Measurements from ENCODE around the gene NLRC5. TPM values are rescaled to one million over a fixed set of nuclear protein-coding genes. Genes with fewer than 3 reads are reported as not detected.

Gene NLRC5
- total and polyA plus RNA-seq, 9 of the 15 experiments (the other 6 are each of a cell fraction or from before 2014, with no cell fraction given): 0.59 to 0.71 TPM; not detected in 7

DNA sequence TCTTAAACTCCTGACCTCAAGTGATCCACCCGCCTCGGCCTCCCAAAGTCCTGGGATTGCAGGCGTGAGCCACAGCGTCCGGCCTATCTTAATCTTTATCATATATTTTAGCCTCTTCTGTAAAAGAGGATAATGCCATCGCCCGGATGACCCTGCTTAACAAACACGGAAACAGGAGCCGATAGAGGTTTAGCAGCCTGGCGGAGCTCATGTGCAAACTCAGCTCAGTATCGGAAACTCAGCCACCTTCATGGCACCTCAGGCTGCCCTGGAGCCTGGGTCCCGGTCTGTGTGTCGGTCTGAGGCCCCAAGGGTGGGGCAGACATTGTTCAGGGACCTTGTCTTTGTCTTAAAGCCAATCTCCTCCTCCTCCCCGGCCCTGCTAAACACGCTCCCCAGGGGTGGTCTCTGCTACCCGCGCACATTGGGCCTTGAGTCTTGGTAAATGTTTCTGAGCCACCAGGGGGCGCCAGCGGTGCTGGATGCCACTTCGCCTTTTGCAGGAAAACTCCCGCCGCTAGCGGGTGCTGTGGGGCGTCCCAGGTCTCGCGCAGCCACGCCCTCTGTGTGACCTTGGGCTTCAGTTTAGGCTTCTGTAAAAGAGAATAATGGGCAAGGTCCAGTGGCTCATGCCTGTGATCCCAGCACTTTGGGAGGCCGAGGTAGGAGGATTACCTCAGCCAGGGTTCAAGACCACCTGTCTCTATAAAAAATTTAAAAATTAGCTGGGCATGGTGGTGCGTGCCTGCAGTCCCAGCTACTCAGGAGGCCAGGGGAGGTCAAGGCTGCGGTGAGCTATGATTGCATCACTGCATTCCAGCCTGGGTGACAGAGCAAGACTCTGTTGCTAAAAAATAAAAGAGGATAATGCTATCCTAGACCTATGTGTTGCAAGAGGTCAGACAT lies 24.9 kb upstream of the NLRC5 start (continued):
- TF ChIP-seq ZNF318 (IDR thresholded peaks at IDR 0.05; ENCODE audit: borderline replicate concordance in 1 of 2, low read depth in 1 of 2) (0 out of 4 replicates have a peak, but pooled peaks of 1 of the 2 experiments have one; percentile 63), KDM1A (IDR thresholded peaks at IDR 0.05) (peak; percentile 40 to 71; a peak in 3 of 4 replicates), HLTF (IDR thresholded peaks at IDR 0.05) (no peak), ZNF280A (IDR thresholded peaks at IDR 0.05; ENCODE audit: low read depth, partially characterized antibody) (no peak), ZFP36 (IDR thresholded peaks at IDR 0.05; ENCODE audit: low read depth, low read length, partially characterized antibody) (no peak), SOX6 (IDR thresholded peaks at IDR 0.05) (no peak), ZNF121 (CRISPR knock-in tag; conservative IDR thresholded peaks at IDR 0.05) (no peak), GATA2 (CRISPR knock-in tag; IDR thresholded peaks at IDR 0.05) (no peak), CEBPG (CRISPR knock-in tag; IDR thresholded peaks at IDR 0.05) (peak; percentile 92), CEBPG (tag; conservative IDR thresholded peaks at IDR 0.05 in 1 of 2, IDR thresholded peaks at IDR 0.05 in 1 of 2) (peak; percentile 90 to 98), FOXK2 (conservative IDR thresholded peaks at IDR 0.05 in 1 of 2, IDR thresholded peaks at IDR 0.05 in 1 of 2; ENCODE audit: low read depth in 2 of 2) (no peak), NCOA1 (IDR thresholded peaks at IDR 0.05; ENCODE audit: low read depth) (no peak), MEIS2 (IDR thresholded peaks at IDR 0.05; ENCODE audit: partially characterized antibody) (no peak)
- TF ChIP-seq, protein P1, sequence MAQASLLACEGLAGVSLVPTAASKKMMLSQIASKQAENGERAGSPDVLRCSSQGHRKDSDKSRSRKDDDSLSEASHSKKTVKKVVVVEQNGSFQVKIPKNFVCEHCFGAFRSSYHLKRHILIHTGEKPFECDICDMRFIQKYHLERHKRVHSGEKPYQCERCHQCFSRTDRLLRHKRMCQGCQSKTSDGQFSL (CRISPR knock-in tag; IDR thresholded peaks at IDR 0.05): no peak
- TF ChIP-seq, protein P1 (tag; IDR thresholded peaks at IDR 0.05): no peak
